ENCODE measurements around the gene ZNF365. TPM values are rescaled to one million over a fixed set of nuclear protein-coding genes. Genes with fewer than 3 reads are reported as not detected.

Gene ZNF365
- total RNA-seq, 1 experiment from 2014 or later, result not detected

DNA sequence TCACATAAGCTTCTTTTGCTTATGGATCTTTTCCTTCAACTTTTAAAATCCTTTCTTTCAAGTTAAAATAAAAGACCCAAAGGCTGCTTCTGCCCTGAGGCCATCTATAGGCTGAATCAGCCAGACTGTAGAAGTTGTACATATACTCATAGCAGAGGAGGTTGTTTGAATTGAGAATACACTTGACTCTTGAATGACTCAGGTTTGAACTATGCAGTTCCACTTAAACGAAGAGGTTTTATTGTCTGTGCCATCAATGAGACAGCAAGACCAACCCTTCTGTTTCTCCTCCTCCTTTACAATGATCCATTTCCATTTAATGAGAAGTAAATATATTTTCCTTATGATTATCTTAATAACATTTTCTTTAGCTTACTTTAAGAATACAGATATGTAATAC lies 5.8 kb downstream of the ZNF365 start:
- H3K4me3 ChIP-seq (ENCODE audit: low read length), result no peak overlapping the region
- no peaks in the 10 kb centered on the region for H3K4me1 ChIP-seq (ENCODE audit: low read length)
- no peak overlapping the region for H3K9ac ChIP-seq (ENCODE audit: low read length)
- no peak overlapping the region for H2AFZ ChIP-seq (ENCODE audit: low read length)
- no peaks in the 10 kb centered on the region for H3K79me2 ChIP-seq (ENCODE audit: low read length)
- no peaks in the 10 kb centered on the region for H3K36me3 ChIP-seq (ENCODE audit: insufficient read depth, low read length)
- H3K9me2 ChIP-seq (replicated peaks; ENCODE audit: insufficient read depth, low read length), result no peaks in the 10 kb centered on the region
- H3K27me3 ChIP-seq (ENCODE audit: low read length), result no peaks in the 10 kb centered on the region
- no peaks in the 10 kb centered on the region for H3K9me3 ChIP-seq (ENCODE audit: low read length)
- no peak for DNase-seq
- no peaks in the 10 kb centered on the region for H4K20me1 ChIP-seq (ENCODE audit: insufficient read depth, low read depth, low read length)
- H3K4me2 ChIP-seq (ENCODE audit: low read depth, low read length, poor library complexity, severe bottlenecking), result no peak overlapping the region
- no peak overlapping the region for H3K27ac ChIP-seq (ENCODE audit: low read length)

DNA sequence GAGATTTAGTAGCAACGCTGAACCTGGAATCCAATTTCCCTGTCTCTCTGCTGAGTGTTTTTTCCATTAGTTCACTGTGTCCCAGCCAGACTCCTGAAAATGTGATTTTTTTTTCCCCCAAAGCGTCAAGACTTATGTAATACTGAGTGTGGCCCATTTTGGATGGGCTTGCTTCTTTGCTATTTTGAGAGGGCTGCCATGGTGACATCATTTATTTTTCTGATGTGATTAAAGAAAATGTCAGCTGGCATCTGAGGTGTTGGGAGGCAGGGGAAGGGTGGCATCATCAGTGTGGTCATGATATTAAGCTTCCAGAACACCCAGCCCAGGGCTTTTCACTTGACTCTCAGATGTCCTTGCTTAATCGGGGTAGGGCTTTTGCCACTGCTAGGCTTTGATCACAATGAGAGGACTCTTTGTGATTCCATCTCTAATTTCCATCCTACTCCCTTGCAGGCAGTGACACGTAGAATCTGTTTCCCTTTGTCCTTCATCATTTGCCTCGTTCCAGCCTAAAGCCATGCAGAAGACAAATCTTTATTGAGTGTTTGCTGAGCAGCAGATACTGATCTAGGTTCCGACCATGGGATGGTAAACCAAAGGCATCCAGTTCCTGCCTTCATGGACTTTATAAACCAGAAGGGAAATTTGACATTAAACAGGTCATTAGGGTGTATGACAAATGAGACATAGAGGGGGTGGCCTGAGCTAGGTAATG lies 7.4 kb downstream of the ZNF365 start:
- no peaks in the 10 kb centered on the region for H3K27me3 ChIP-seq (ENCODE audit: low read length)
- H3K27ac ChIP-seq (ENCODE audit: low read length), result no peak overlapping the region
- no peaks in the 10 kb centered on the region for H3K36me3 ChIP-seq (ENCODE audit: insufficient read depth, low read length)
- no peaks in the 10 kb centered on the region for H3K9me3 ChIP-seq (ENCODE audit: low read length)
- no peaks in the 10 kb centered on the region for H4K20me1 ChIP-seq (ENCODE audit: insufficient read depth, low read depth, low read length)
- DNase-seq, result no peak
- no peaks in the 10 kb centered on the region for H3K79me2 ChIP-seq (ENCODE audit: low read length)
- H2AFZ ChIP-seq (ENCODE audit: low read length), result no peak overlapping the region
- no peak overlapping the region for H3K4me3 ChIP-seq (ENCODE audit: low read length)
- no peak overlapping the region for H3K9ac ChIP-seq (ENCODE audit: low read length)
- no peaks in the 10 kb centered on the region for H3K9me2 ChIP-seq (replicated peaks; ENCODE audit: insufficient read depth, low read length)
- H3K4me1 ChIP-seq (ENCODE audit: low read length), result no peaks in the 10 kb centered on the region
- H3K4me2 ChIP-seq (ENCODE audit: low read depth, low read length, poor library complexity, severe bottlenecking), result no peak overlapping the region

DNA sequence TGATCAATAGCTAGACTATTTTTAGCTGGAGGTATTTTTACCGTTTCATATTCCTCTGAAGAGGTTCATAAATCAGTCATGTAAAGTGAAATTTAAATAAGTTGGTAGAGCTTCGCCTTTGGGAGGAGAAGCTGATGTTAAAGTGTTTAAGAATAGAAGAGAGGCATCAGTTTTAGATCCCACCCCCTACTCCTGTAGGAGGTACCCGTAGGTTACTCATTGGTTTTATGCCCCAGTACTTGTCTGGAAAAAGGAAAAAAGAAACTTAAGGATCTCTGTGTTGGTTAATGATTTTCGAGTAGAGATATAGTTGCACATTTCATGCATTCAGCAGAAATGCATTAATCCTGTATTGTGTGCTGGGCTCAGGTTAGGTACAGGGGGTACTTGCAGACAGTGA lies 8.7 kb downstream of the ZNF365 start:
- no peak overlapping the region for H3K27ac ChIP-seq (ENCODE audit: low read length)
- H3K9ac ChIP-seq (ENCODE audit: low read length), result no peak overlapping the region
- no peaks in the 10 kb centered on the region for H3K9me2 ChIP-seq (replicated peaks; ENCODE audit: insufficient read depth, low read length)
- no peaks in the 10 kb centered on the region for H3K36me3 ChIP-seq (ENCODE audit: insufficient read depth, low read length)
- H3K9me3 ChIP-seq (ENCODE audit: low read length), result no peaks in the 10 kb centered on the region
- H2AFZ ChIP-seq (ENCODE audit: low read length), result no peak overlapping the region
- H3K4me3 ChIP-seq (ENCODE audit: low read length), result no peak overlapping the region
- no peaks in the 10 kb centered on the region for H3K4me1 ChIP-seq (ENCODE audit: low read length)
- no peaks in the 10 kb centered on the region for H3K79me2 ChIP-seq (ENCODE audit: low read length)
- no peaks in the 10 kb centered on the region for H3K27me3 ChIP-seq (ENCODE audit: low read length)
- H4K20me1 ChIP-seq (ENCODE audit: insufficient read depth, low read depth, low read length), result no peaks in the 10 kb centered on the region
- no peak for DNase-seq
- no peak overlapping the region for H3K4me2 ChIP-seq (ENCODE audit: low read depth, low read length, poor library complexity, severe bottlenecking)

DNA sequence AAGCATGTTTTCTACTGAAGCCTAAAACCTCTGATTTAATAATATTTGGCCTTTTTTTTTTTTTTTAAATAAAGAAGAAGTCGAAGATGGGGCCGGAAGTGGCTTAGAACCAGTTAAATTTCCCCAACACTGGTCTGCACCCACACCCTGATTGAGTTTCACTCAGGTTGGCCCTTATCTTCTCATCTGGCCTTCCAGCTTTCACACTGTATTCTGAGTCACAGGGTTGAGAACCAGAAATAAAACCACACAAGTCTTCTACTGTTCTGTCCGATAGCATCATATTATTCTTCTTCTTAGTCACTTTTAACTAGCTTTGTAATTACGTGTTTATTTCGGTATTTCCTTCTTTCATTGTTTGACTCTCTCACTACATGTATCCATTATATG lies 9.9 kb downstream of the ZNF365 start:
- Histone ChIP-seq H3K9me3 (ENCODE audit: low read length) (no peaks in the 10 kb centered on the region), H3K4me1 (ENCODE audit: low read length) (no peaks in the 10 kb centered on the region), H3K9me2 (replicated peaks; ENCODE audit: insufficient read depth, low read length) (no peaks in the 10 kb centered on the region), H3K27ac (ENCODE audit: low read length) (no peak overlapping the region), H4K20me1 (ENCODE audit: insufficient read depth, low read depth, low read length) (no peaks in the 10 kb centered on the region), H3K4me2 (ENCODE audit: low read depth, low read length, poor library complexity, severe bottlenecking) (no peak overlapping the region), H3K9ac (ENCODE audit: low read length) (no peak overlapping the region), H2AFZ (ENCODE audit: low read length) (no peak overlapping the region), H3K4me3 (ENCODE audit: low read length) (no peak overlapping the region), H3K36me3 (ENCODE audit: insufficient read depth, low read length) (no peaks in the 10 kb centered on the region), H3K27me3 (ENCODE audit: low read length) (0 out of 2 replicates have a peak, but pooled peaks cover 3% of the 10 kb centered on the region), H3K79me2 (ENCODE audit: low read length) (no peaks in the 10 kb centered on the region)
- DNase-seq, result no peak

DNA sequence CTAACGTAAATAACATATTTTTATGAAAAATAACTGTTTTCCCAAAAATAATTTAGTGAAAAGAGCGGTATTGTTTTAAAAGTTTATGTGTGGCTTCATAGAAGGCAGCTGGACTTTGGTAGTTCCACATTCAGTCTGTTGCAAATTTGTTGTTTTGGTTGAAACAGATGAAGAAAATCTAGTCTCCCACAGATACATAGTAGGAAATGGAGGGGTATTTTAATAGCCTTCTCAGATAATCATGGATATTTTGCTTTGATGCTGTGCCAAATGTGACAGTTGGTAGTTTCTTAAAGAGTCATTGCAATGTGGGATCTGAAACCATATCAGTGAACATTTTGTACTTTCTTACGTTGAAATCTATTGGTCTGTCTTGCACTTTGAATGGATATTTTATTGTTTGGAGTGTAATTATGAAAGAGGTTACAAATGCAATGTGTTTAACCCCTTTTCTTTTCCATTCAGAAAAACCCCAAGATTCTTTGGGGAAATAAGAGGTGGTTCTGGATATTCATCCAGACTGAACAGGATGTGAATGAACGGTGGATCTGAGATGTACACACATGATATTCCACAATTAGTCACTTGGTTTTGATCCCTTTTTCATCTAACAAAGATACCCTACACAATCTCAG lies 10.4 kb downstream of the ZNF365 start:
- Histone ChIP-seq H3K36me3 (ENCODE audit: insufficient read depth, low read length) (no peaks in the 10 kb centered on the region), H3K27me3 (ENCODE audit: low read length) (0 out of 2 replicates have a peak, but pooled peaks cover 3% of the 10 kb centered on the region), H3K9ac (ENCODE audit: low read length) (no peak overlapping the region), H4K20me1 (ENCODE audit: insufficient read depth, low read depth, low read length) (no peaks in the 10 kb centered on the region), H3K4me3 (ENCODE audit: low read length) (no peak overlapping the region), H3K4me1 (ENCODE audit: low read length) (no peaks in the 10 kb centered on the region), H3K9me2 (replicated peaks; ENCODE audit: insufficient read depth, low read length) (no peaks in the 10 kb centered on the region), H3K27ac (ENCODE audit: low read length) (no peak overlapping the region), H3K4me2 (ENCODE audit: low read depth, low read length, poor library complexity, severe bottlenecking) (no peak overlapping the region), H3K9me3 (ENCODE audit: low read length) (no peaks in the 10 kb centered on the region), H3K79me2 (ENCODE audit: low read length) (no peaks in the 10 kb centered on the region), H2AFZ (ENCODE audit: low read length) (no peak overlapping the region)
- DNase-seq, result no peak

DNA sequence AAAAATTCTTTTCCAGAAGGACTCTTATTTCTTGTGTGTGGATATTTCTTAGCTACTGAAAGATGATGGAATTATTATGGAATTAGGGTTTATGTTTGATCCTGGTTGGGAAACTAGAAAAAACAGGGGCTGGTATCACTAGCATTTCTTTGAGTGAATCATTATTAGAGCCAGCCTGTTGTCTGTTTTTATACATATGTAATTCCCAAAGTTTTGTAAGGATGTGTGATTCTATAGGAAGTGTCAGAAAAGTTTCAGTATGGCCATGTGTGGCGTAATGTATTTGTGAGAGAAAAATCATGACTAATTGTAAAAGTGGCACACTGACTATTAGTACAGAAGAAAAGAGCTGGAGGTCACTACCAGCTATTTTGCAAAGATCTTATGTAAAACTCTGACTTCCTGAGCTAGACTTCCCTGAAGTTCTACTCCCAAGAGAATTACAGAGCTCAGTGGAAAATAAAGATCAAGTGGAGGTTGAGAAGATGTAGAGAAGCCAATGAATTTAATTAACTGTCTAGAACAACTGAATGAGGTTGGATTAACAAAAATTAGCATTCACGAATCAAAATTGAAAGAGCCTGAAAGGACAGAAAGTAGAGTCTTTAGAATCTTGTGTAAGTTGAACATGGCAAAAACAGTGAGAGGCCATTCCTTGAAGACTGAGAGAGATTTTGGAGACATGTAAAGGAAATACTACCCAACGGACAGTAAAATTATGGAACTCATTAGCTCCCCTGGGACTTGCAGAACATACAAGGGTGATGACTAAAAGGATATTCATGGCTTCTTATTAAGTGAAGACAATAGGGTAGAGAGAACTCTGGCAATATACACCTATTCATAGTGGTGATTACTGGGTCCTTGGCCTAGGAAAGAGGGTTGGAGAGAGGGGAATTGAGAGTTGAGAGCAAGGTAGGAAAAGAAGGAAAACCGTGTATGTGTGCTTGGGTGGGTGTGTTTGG lies 12.5 kb downstream of the ZNF365 start:
- Histone ChIP-seq H3K27me3 (ENCODE audit: low read length) (0 out of 2 replicates have a peak, but pooled peaks cover 3% of the 10 kb centered on the region), H3K36me3 (ENCODE audit: insufficient read depth, low read length) (no peaks in the 10 kb centered on the region), H3K9me3 (ENCODE audit: low read length) (no peaks in the 10 kb centered on the region), H2AFZ (ENCODE audit: low read length) (no peak overlapping the region), H3K4me1 (ENCODE audit: low read length) (no peaks in the 10 kb centered on the region), H3K9ac (ENCODE audit: low read length) (no peak overlapping the region), H3K9me2 (replicated peaks; ENCODE audit: insufficient read depth, low read length) (no peaks in the 10 kb centered on the region), H3K4me3 (ENCODE audit: low read length) (no peak overlapping the region), H3K4me2 (ENCODE audit: low read depth, low read length, poor library complexity, severe bottlenecking) (no peak overlapping the region), H3K79me2 (ENCODE audit: low read length) (no peaks in the 10 kb centered on the region), H4K20me1 (ENCODE audit: insufficient read depth, low read depth, low read length) (no peaks in the 10 kb centered on the region), H3K27ac (ENCODE audit: low read length) (no peak overlapping the region)
- DNase-seq, result no peak

DNA sequence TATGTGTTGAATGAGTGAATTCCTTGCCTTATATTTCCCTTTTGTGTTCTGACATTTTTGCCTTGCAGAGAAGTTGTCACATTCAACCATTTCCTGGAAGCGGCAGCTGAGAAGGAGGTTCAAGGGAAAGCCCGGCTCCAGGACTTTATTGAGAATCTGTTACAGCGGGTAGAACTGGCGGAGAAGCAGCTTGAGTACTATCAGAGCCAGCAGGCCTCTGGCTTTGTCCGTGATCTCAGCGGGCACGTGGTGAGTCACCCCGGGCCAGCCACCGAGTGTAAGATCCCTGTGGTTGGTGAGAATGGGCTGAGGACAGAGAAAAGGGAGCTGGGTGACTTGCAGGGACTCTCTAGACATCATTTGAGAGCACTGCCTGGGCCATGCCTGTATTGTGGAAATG lies 14.2 kb downstream of the ZNF365 start:
- no peaks in the 10 kb centered on the region for H3K36me3 ChIP-seq (ENCODE audit: insufficient read depth, low read length)
- no peak for DNase-seq
- H3K9me3 ChIP-seq (ENCODE audit: low read length), result no peaks in the 10 kb centered on the region
- no peaks in the 10 kb centered on the region for H4K20me1 ChIP-seq (ENCODE audit: insufficient read depth, low read depth, low read length)
- no peak overlapping the region for H2AFZ ChIP-seq (ENCODE audit: low read length)
- H3K4me3 ChIP-seq (ENCODE audit: low read length), result no peak overlapping the region
- no peaks in the 10 kb centered on the region for H3K9me2 ChIP-seq (replicated peaks; ENCODE audit: insufficient read depth, low read length)
- 0 out of 2 replicates have a peak, but pooled peaks cover 3% of the 10 kb centered on the region for H3K27me3 ChIP-seq (ENCODE audit: low read length)
- no peak overlapping the region for H3K27ac ChIP-seq (ENCODE audit: low read length)
- no peak overlapping the region for H3K9ac ChIP-seq (ENCODE audit: low read length)
- H3K4me2 ChIP-seq (ENCODE audit: low read depth, low read length, poor library complexity, severe bottlenecking), result no peak overlapping the region
- no peaks in the 10 kb centered on the region for H3K4me1 ChIP-seq (ENCODE audit: low read length)
- H3K79me2 ChIP-seq (ENCODE audit: low read length), result no peaks in the 10 kb centered on the region

Data from Karpas-422 (cell line).